Mesendoderm (in vitro differentiated cells): ENCODE results near the gene GPR135.
A peak's percentile ranks its signal among the peaks of the same experiment; 100 is the strongest.

ENCODE experiments used
- DNase-seq: peaks from one replicate; pipeline ENCODE4 v3.0.0; 2013
- H2AK5ac ChIP-seq: 2 replicates; pipeline ENCODE4 v1.6.1; 2013; ENCODE audit warnings: low read length, inconsistent platforms
- H2BK120ac ChIP-seq: 2 replicates; pipeline ENCODE4 v1.6.1; 2013; ENCODE audit warnings: low read depth, mild to moderate bottlenecking, low read length, moderate library complexity, mixed read lengths
- H2BK15ac ChIP-seq: replicated peaks from 2 replicates; pipeline ENCODE4 v1.6.1; 2013; ENCODE audit warnings: low read depth, mild to moderate bottlenecking, moderate library complexity
- H2BK5ac ChIP-seq: 2 replicates; pipeline ENCODE4 v1.6.1; 2013; ENCODE audit warnings: low read length, inconsistent platforms
- H3K18ac ChIP-seq: 2 replicates; pipeline ENCODE4 v1.6.1; 2013; ENCODE audit warnings: mild to moderate bottlenecking, low read length, mixed read lengths
- H3K23ac ChIP-seq: one replicate; pipeline ENCODE4 v1.6.1; 2013; ENCODE audit warnings: low read length
- H3K27ac ChIP-seq: 2 replicates; pipeline ENCODE4 v1.5.1; 2013; ENCODE audit warnings: low read depth, mild to moderate bottlenecking, inconsistent platforms, low read length, moderate library complexity
- H3K27me3 ChIP-seq: 2 replicates; pipeline ENCODE4 v1.6.1; 2013; ENCODE audit warnings: low read length, control low read depth, mild to moderate bottlenecking, inconsistent platforms; ENCODE audit not compliant: insufficient read depth, poor library complexity
- H3K36me3 ChIP-seq: 2 replicates; pipeline ENCODE4 v1.6.1; 2013; ENCODE audit warnings: low read length, inconsistent platforms; ENCODE audit not compliant: control insufficient read depth, insufficient read depth
- H3K4ac ChIP-seq: one replicate; pipeline ENCODE4 v1.6.1; 2013; ENCODE audit warnings: low read depth, mild to moderate bottlenecking, low read length, moderate library complexity
- H3K4me1 ChIP-seq: 2 replicates; pipeline ENCODE4 v1.6.1; 2013; ENCODE audit warnings: low read depth, low read length, inconsistent platforms; ENCODE audit not compliant: control insufficient read depth
- H3K4me2 ChIP-seq: 2 replicates; pipeline ENCODE4 v1.6.1; 2013; ENCODE audit warnings: low read length
- H3K4me3 ChIP-seq: 2 replicates; pipeline ENCODE4 v1.5.1; 2013; ENCODE audit warnings: mild to moderate bottlenecking, low read length
- H3K56ac ChIP-seq: one replicate; pipeline ENCODE4 v1.6.1; 2013; ENCODE audit warnings: low read length
- H3K79me1 ChIP-seq: 2 replicates; pipeline ENCODE4 v1.6.1; 2013; ENCODE audit warnings: low read length, inconsistent platforms
- H3K79me2 ChIP-seq: 2 replicates; pipeline ENCODE4 v1.6.1; 2013; ENCODE audit warnings: mild to moderate bottlenecking, low read length; ENCODE audit not compliant: control insufficient read depth, insufficient read depth
- H3K9ac ChIP-seq: 2 replicates; pipeline ENCODE4 v1.6.1; 2013; ENCODE audit warnings: low read length, inconsistent platforms
- H4K5ac ChIP-seq: one replicate; pipeline ENCODE4 v1.6.1; 2013; ENCODE audit warnings: low read length
- H4K8ac ChIP-seq: one replicate; pipeline ENCODE4 v1.6.1; 2013; ENCODE audit warnings: low read depth, mild to moderate bottlenecking, control low read depth, low read length, moderate library complexity
- WGBS: extraction: QIAGEN DNeasy Blood & Tissue Kit; methylation state at CpG from one replicate; pipeline ENCODE4 v1.1.7; 2013; ENCODE audit warnings: low lambda C conversion rate, missing lambda C conversion rate; ENCODE audit not compliant: insufficient coverage; ENCODE audit errors: extremely low coverage; 5-methylcytosine and 5-hydroxymethylcytosine counted together

Gene GPR135

GRCh38 chr14:59463787-59464485 is 1.2 kb downstream of the GPR135 start:
- peak; percentile 39 for DNase-seq
- H3K36me3 ChIP-seq = no peaks in the 10 kb centered on the region

GRCh38 chr14:59461891-59462290 is 3.3 kb downstream of the GPR135 start:
- Histone ChIP-seq H3K18ac (no peak overlapping the region), H3K23ac (no peak overlapping the region), H2BK5ac (no peak overlapping the region), H3K4me1 (no peaks in the 10 kb centered on the region), H2BK15ac (no peak overlapping the region), H3K27ac (no peak overlapping the region), H3K4ac (no peak overlapping the region), H3K36me3 (no peaks in the 10 kb centered on the region), H2AK5ac (no peak overlapping the region), H3K4me2 (no peak overlapping the region), H4K8ac (no peak overlapping the region), H3K9ac (no peak overlapping the region), H2BK120ac (no peak overlapping the region), H3K79me1 (no peaks in the 10 kb centered on the region), H4K5ac (no peak overlapping the region), H3K79me2 (no peaks in the 10 kb centered on the region), H3K4me3 (no peak overlapping the region), H3K27me3 (peaks cover 2% of the 10 kb centered on the region), H3K56ac (no peak overlapping the region)
- WGBS = no CpG with 5 or more reads among the region's 1 CpG
- no peak for DNase-seq

More at GRCh38 chr14:59463787-59464485, 1.2 kb downstream of the GPR135 start:
- no peaks in the 10 kb centered on the region for H3K79me2 ChIP-seq
- no peaks in the 10 kb centered on the region for H3K4me1 ChIP-seq
- no CpG with 5 or more reads among the region's 60 CpGs for WGBS
- H3K23ac ChIP-seq = peak overlapping the region; percentile 3
- H3K4me3 ChIP-seq = no peak overlapping the region
- H3K4me2 ChIP-seq = peak overlapping the region; percentile 89
- H3K18ac ChIP-seq = no peak overlapping the region
- peak overlapping the region; percentile 73 for H3K56ac ChIP-seq
- no peak overlapping the region for H4K8ac ChIP-seq
- H3K79me1 ChIP-seq = no peaks in the 10 kb centered on the region
- H2BK5ac ChIP-seq = no peak overlapping the region
- peaks cover 2% of the 10 kb centered on the region for H3K27me3 ChIP-seq
- no peak overlapping the region for H2AK5ac ChIP-seq
- no peak overlapping the region for H2BK15ac ChIP-seq
- H3K9ac ChIP-seq = peak overlapping the region; percentile 72
- no peak overlapping the region for H4K5ac ChIP-seq
- no peak overlapping the region for H3K4ac ChIP-seq
- no peak overlapping the region for H2BK120ac ChIP-seq
- H3K27ac ChIP-seq = no peak overlapping the region

GRCh38 chr14:59460378-59460777 is 4.8 kb downstream of the GPR135 start:
- Histone ChIP-seq H3K18ac (no peak overlapping the region), H3K79me1 (no peaks in the 10 kb centered on the region), H3K4me1 (no peaks in the 10 kb centered on the region), H3K56ac (no peak overlapping the region), H2BK15ac (no peak overlapping the region), H3K27me3 (peaks cover 2% of the 10 kb centered on the region), H3K23ac (no peak overlapping the region), H4K8ac (no peak overlapping the region), H3K4me2 (no peak overlapping the region), H2BK120ac (no peak overlapping the region), H3K79me2 (no peaks in the 10 kb centered on the region), H3K9ac (no peak overlapping the region), H2BK5ac (no peak overlapping the region), H3K4ac (no peak overlapping the region), H4K5ac (no peak overlapping the region), H3K4me3 (no peak overlapping the region), H2AK5ac (no peak overlapping the region), H3K27ac (no peak overlapping the region), H3K36me3 (no peaks in the 10 kb centered on the region)
- WGBS = no CpG with 5 or more reads among the region's 1 CpG
- no peak for DNase-seq

- no peak overlapping the region for H2AK5ac ChIP-seq
- H4K5ac ChIP-seq = no peak overlapping the region
- H3K27ac ChIP-seq = no peak overlapping the region
- H3K18ac ChIP-seq = no peak overlapping the region
- no peaks in the 10 kb centered on the region for H3K79me2 ChIP-seq
- DNase-seq = no peak
- no peak overlapping the region for H2BK15ac ChIP-seq
- H2BK5ac ChIP-seq = no peak overlapping the region
- H4K8ac ChIP-seq = no peak overlapping the region
- WGBS = no CpG with 5 or more reads among the region's 2 CpGs
- H3K4me1 ChIP-seq = no peaks in the 10 kb centered on the region
- H3K4me3 ChIP-seq = no peak overlapping the region
- H3K27me3 ChIP-seq = peaks cover 2% of the 10 kb centered on the region
- no peak overlapping the region for H3K9ac ChIP-seq
- H3K79me1 ChIP-seq = no peaks in the 10 kb centered on the region
- H3K36me3 ChIP-seq = no peaks in the 10 kb centered on the region
- H2BK120ac ChIP-seq = no peak overlapping the region
- no peak overlapping the region for H3K4ac ChIP-seq
- no peak overlapping the region for H3K23ac ChIP-seq
- H3K4me2 ChIP-seq = no peak overlapping the region
- H3K56ac ChIP-seq = no peak overlapping the region
These were observed 6.7 kb downstream of the GPR135 start for GRCh38 chr14:59458486-59458885.

GRCh38 chr14:59455411-59455810 is 9.8 kb downstream of the GPR135 start:
- H3K27me3 ChIP-seq = no peaks in the 10 kb centered on the region
- no CpG with 5 or more reads among the region's 1 CpG for WGBS
- H2BK5ac ChIP-seq = no peak overlapping the region
- H3K23ac ChIP-seq = no peak overlapping the region
- no peaks in the 10 kb centered on the region for H3K36me3 ChIP-seq
- no peak overlapping the region for H3K27ac ChIP-seq
- no peak overlapping the region for H4K8ac ChIP-seq
- DNase-seq = no peak
- H2AK5ac ChIP-seq = no peak overlapping the region
- no peak overlapping the region for H3K4me2 ChIP-seq
- no peak overlapping the region for H4K5ac ChIP-seq
- H3K9ac ChIP-seq = no peak overlapping the region
- no peaks in the 10 kb centered on the region for H3K4me1 ChIP-seq
- H3K4ac ChIP-seq = no peak overlapping the region
- H3K79me2 ChIP-seq = no peaks in the 10 kb centered on the region
- H2BK120ac ChIP-seq = no peak overlapping the region
- no peak overlapping the region for H3K56ac ChIP-seq
- H3K4me3 ChIP-seq = no peak overlapping the region
- H2BK15ac ChIP-seq = no peak overlapping the region
- H3K18ac ChIP-seq = no peak overlapping the region
- H3K79me1 ChIP-seq = no peaks in the 10 kb centered on the region

GRCh38 chr14:59454139-59454538 is 11.0 kb downstream of the GPR135 start:
- Histone ChIP-seq H3K18ac (no peak overlapping the region), H4K5ac (no peak overlapping the region), H3K79me1 (no peaks in the 10 kb centered on the region), H3K56ac (no peak overlapping the region), H3K27me3 (no peaks in the 10 kb centered on the region), H2BK5ac (no peak overlapping the region), H2BK120ac (no peak overlapping the region), H2AK5ac (no peak overlapping the region), H3K9ac (no peak overlapping the region), H3K4me2 (no peak overlapping the region), H4K8ac (no peak overlapping the region), H3K4me3 (no peak overlapping the region), H3K4ac (no peak overlapping the region), H2BK15ac (no peak overlapping the region), H3K79me2 (no peaks in the 10 kb centered on the region), H3K23ac (no peak overlapping the region), H3K4me1 (no peaks in the 10 kb centered on the region), H3K27ac (no peak overlapping the region), H3K36me3 (no peaks in the 10 kb centered on the region)
- DNase-seq = no peak
- no CpG with 5 or more reads among the region's 2 CpGs for WGBS
